HepG2 (cell line): ENCODE results near the gene MRPL9. TPM values are rescaled to one million over a fixed set of nuclear protein-coding genes. Genes with fewer than 3 reads are reported as not detected.

ENCODE experiments used
- ATF1 ChIP-seq: IDR thresholded peaks from 2 replicates; pipeline ENCODE4 v1.6.1; 2016; ENCODE audit warnings: mild to moderate bottlenecking, control low read depth
- PHF8 ChIP-seq: sonication (generic); formaldehyde crosslinking; IDR thresholded peaks from 2 replicates; pipeline ENCODE4 v1.5.0; 2020; ENCODE audit warnings: missing genetic modification reagents
- SETDB1 ChIP-seq: sonication (generic); formaldehyde crosslinking; IDR thresholded peaks from 2 replicates; pipeline ENCODE4 v1.5.1; 2020; ENCODE audit warnings: missing genetic modification reagents, mild to moderate bottlenecking, borderline replicate concordance
- SRSF4 ChIP-seq: fragments of 200-400 bp; formaldehyde crosslinking; IDR thresholded peaks from one replicate; pipeline ENCODE4 v1.6.1; 2018; ENCODE audit warnings: mild to moderate bottlenecking, low read depth, low read length, moderate library complexity; ENCODE audit not compliant: poor library complexity, severe bottlenecking
- TAF1 ChIP-seq: sonication (generic); formaldehyde crosslinking; IDR thresholded peaks from 2 replicates; pipeline ENCODE4 v1.4.0; 2020; ENCODE audit warnings: missing genetic modification reagents
- UBTF ChIP-seq: sonication (generic); formaldehyde crosslinking; IDR thresholded peaks from 2 replicates; pipeline ENCODE4 v1.4.0; 2020; ENCODE audit warnings: mild to moderate bottlenecking, missing genetic modification reagents
- ZFP36L1 ChIP-seq: sonication (generic); formaldehyde crosslinking; IDR thresholded peaks from 2 replicates; pipeline ENCODE4 v1.8.0; 2022; ENCODE audit warnings: mild to moderate bottlenecking, missing genetic modification reagents, moderate library complexity
- ZNF326 ChIP-seq: sonication (generic); formaldehyde crosslinking; IDR thresholded peaks from 2 replicates; pipeline ENCODE4 v1.4.0; 2020; ENCODE audit warnings: missing genetic modification reagents, borderline replicate concordance
- ZNF430 ChIP-seq: sonication (generic); formaldehyde crosslinking; IDR thresholded peaks from 2 replicates; pipeline ENCODE4 v1.9.0; 2021; ENCODE audit warnings: mild to moderate bottlenecking, missing genetic modification reagents
- ZNF547 ChIP-seq: sonication (generic); formaldehyde crosslinking; IDR thresholded peaks from 2 replicates; pipeline ENCODE4 v1.5.1; 2020; ENCODE audit warnings: mild to moderate bottlenecking, missing genetic modification reagents
- ZNF678 ChIP-seq: sonication (generic); formaldehyde crosslinking; IDR thresholded peaks from 2 replicates; pipeline ENCODE4 v1.4.0; 2020; ENCODE audit warnings: mild to moderate bottlenecking, missing genetic modification reagents
- ZNF777 ChIP-seq: sonication (generic); formaldehyde crosslinking; IDR thresholded peaks from 2 replicates; pipeline ENCODE4 v1.4.0; 2020; ENCODE audit warnings: missing genetic modification reagents
- ZNF782 ChIP-seq: sonication (generic); formaldehyde crosslinking; IDR thresholded peaks from 2 replicates; pipeline ENCODE4 v1.4.0; 2020; ENCODE audit warnings: missing genetic modification reagents, mild to moderate bottlenecking, borderline replicate concordance
- polyA plus RNA-seq, 8 experiments: library from polyadenylated mRNA; depleted of rRNA in 3 of 8; stranded (reverse) in 7 of 8; unstranded in 1 of 8; fragments of >200 nt; fragmentation: Illumina TruSeq in 4 of 8; extraction: Trizol in 4 of 8; gene quantifications; 2 replicates each; pipeline versions ENCODE4 v1.2.1 to v1.2.3, GENCODE V29; 2011 to 2016; ENCODE audit warnings: low read depth in 4 of 8, missing spikeins in 1 of 8, mixed read lengths in 1 of 8; ENCODE audit not compliant: insufficient read depth in 1 of 8
- total RNA-seq, 5 experiments: library from RNA; depleted of rRNA; stranded (reverse); fragments of >200 nt; fragmentation: Illumina TruSeq; extraction: Trizol; gene quantifications; 2 replicates each; pipeline ENCODE4 v1.2.3, GENCODE V29; 2016; ENCODE audit warnings: low read depth in 1 of 5
- TF ChIP-seq, protein P1 (sequence below): sonication (generic); formaldehyde crosslinking; conservative IDR thresholded peaks from 2 replicates; pipeline ENCODE4 v1.8.1; 2023; ENCODE audit warnings: missing genetic modification reagents
- TF ChIP-seq, protein P2 (sequence below): sonication (generic); formaldehyde crosslinking; IDR thresholded peaks from 2 replicates; pipeline ENCODE4 v1.4.0; 2020; ENCODE audit warnings: missing genetic modification reagents
- TF ChIP-seq, protein P3 (sequence below): sonication (generic); formaldehyde crosslinking; IDR thresholded peaks from 2 replicates; pipeline ENCODE4 v1.4.0; 2020; ENCODE audit warnings: missing genetic modification reagents
- TF ChIP-seq, protein P4 (sequence below): sonication (generic); formaldehyde crosslinking; IDR thresholded peaks from 2 replicates; pipeline ENCODE4 v1.4.0; 2020; ENCODE audit warnings: missing genetic modification reagents, borderline replicate concordance

The MRPL9 gene
- total and polyA plus RNA-seq, 2 of the 13 experiments (the other 11 are each of a cell fraction or from before 2014, with no cell fraction given), result 72.1 to 107 TPM

DNA sequence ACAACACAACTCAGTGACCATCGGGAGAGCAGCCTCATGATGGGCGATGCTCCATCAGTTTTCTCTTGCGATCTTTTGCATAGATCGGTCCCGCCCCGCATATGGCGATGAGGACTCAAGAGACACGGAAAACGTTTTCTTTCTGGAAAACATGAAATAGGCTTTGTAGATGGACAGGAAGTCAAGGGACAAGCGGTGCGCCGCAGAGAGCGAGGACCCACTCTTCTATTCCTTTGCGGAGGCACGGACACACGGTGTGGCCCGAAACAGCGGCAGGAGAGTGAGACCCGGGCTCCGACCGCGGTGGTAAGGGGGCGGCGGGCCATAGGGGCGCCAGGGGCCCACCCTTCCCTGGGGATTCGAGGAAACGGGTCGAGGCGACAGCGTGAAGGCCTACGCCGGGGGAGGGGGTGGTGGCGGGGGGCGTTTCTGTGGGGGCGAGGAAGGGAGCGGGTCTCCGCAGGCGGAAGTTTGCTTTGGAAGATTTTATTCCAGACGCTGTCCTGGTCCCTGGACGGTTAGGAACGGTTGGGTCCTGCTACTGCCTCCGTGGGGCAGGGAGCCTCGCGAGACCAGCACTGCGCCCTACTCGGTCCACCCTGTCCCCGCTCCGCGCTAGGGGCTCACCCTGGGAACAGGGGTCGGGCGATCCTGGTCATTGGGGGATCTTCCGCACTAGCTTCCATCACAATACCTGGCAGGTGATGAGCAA lies 27.8 kb upstream of the MRPL9 start (continued):
- TF ChIP-seq ZNF326 (CRISPR knock-in tag) (peak; percentile 21; the same call in 1 of the 2 replicates), UBTF (CRISPR knock-in tag) (peak; percentile 25; the same call in 1 of the 2 replicates), ZNF777 (CRISPR knock-in tag) (peak; percentile 26), PHF8 (peak; percentile 22; the same call in 1 of the 2 replicates), ATF1 (CRISPR knock-in tag) (peak; percentile 23; the same call in 1 of the 2 replicates), ZFP36L1 (CRISPR knock-in tag) (0 out of 2 replicates have a peak, but pooled peaks have one; percentile 29), ZNF782 (CRISPR knock-in tag) (no peak), TAF1 (CRISPR knock-in tag) (peak; percentile 13; the same call in 1 of the 2 replicates), SRSF4 (no peak), ZNF547 (0 out of 2 replicates have a peak, but pooled peaks have one; percentile 14), ZNF678 (CRISPR knock-in tag) (no peak), SETDB1 (CRISPR knock-in tag) (no peak), ZNF430 (no peak)
- TF ChIP-seq, protein P1, sequence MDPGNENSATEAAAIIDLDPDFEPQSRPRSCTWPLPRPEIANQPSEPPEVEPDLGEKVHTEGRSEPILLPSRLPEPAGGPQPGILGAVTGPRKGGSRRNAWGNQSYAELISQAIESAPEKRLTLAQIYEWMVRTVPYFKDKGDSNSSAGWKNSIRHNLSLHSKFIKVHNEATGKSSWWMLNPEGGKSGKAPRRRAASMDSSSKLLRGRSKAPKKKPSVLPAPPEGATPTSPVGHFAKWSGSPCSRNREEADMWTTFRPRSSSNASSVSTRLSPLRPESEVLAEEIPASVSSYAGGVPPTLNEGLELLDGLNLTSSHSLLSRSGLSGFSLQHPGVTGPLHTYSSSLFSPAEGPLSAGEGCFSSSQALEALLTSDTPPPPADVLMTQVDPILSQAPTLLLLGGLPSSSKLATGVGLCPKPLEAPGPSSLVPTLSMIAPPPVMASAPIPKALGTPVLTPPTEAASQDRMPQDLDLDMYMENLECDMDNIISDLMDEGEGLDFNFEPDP (CRISPR knock-in tag), result 0 out of 2 replicates have a peak, but pooled peaks have one; percentile 62
- TF ChIP-seq, protein P2, sequence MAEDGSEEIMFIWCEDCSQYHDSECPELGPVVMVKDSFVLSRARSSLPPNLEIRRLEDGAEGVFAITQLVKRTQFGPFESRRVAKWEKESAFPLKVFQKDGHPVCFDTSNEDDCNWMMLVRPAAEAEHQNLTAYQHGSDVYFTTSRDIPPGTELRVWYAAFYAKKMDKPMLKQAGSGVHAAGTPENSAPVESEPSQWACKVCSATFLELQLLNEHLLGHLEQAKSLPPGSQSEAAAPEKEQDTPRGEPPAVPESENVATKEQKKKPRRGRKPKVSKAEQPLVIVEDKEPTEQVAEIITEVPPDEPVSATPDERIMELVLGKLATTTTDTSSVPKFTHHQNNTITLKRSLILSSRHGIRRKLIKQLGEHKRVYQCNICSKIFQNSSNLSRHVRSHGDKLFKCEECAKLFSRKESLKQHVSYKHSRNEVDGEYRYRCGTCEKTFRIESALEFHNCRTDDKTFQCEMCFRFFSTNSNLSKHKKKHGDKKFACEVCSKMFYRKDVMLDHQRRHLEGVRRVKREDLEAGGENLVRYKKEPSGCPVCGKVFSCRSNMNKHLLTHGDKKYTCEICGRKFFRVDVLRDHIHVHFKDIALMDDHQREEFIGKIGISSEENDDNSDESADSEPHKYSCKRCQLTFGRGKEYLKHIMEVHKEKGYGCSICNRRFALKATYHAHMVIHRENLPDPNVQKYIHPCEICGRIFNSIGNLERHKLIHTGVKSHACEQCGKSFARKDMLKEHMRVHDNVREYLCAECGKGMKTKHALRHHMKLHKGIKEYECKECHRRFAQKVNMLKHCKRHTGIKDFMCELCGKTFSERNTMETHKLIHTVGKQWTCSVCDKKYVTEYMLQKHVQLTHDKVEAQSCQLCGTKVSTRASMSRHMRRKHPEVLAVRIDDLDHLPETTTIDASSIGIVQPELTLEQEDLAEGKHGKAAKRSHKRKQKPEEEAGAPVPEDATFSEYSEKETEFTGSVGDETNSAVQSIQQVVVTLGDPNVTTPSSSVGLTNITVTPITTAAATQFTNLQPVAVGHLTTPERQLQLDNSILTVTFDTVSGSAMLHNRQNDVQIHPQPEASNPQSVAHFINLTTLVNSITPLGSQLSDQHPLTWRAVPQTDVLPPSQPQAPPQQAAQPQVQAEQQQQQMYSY (CRISPR knock-in tag), result no peak
- TF ChIP-seq, protein P3, sequence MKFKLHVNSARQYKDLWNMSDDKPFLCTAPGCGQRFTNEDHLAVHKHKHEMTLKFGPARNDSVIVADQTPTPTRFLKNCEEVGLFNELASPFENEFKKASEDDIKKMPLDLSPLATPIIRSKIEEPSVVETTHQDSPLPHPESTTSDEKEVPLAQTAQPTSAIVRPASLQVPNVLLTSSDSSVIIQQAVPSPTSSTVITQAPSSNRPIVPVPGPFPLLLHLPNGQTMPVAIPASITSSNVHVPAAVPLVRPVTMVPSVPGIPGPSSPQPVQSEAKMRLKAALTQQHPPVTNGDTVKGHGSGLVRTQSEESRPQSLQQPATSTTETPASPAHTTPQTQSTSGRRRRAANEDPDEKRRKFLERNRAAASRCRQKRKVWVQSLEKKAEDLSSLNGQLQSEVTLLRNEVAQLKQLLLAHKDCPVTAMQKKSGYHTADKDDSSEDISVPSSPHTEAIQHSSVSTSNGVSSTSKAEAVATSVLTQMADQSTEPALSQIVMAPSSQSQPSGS, result peak; percentile 22; the same call in 1 of the 2 replicates
- TF ChIP-seq, protein P4, sequence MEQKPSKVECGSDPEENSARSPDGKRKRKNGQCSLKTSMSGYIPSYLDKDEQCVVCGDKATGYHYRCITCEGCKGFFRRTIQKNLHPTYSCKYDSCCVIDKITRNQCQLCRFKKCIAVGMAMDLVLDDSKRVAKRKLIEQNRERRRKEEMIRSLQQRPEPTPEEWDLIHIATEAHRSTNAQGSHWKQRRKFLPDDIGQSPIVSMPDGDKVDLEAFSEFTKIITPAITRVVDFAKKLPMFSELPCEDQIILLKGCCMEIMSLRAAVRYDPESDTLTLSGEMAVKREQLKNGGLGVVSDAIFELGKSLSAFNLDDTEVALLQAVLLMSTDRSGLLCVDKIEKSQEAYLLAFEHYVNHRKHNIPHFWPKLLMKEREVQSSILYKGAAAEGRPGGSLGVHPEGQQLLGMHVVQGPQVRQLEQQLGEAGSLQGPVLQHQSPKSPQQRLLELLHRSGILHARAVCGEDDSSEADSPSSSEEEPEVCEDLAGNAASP (CRISPR knock-in tag), result no peak
